Smooth muscle cell (in vitro differentiated cells): Measurements from ENCODE around the gene FBXO47. TPM values are rescaled to one million over a fixed set of nuclear protein-coding genes. Genes with fewer than 3 reads are reported as not detected.
"Not testable (repeated sequence)": the region's sequence is repeated elsewhere in the genome, so short reads cannot be mapped to it uniquely, and the experiment has no call there.

ENCODE experiments used
- DNase-seq: peaks from one replicate; lab custom pipeline; 2025; ENCODE audit not compliant: unreplicated experiment; lab: John Stamatoyannopoulos, UW
- H2AFZ ChIP-seq: fragments of 200-600 bp; sonication (generic); 2 replicates; pipeline ENCODE4 v1.6.0; 2016; ENCODE audit warnings: antibody characterized with exemption, low read depth, mild to moderate bottlenecking
- H3F3A ChIP-seq: fragments of 200-600 bp; sonication (generic); 2 replicates; pipeline ENCODE4 v1.6.0; 2017; ENCODE audit warnings: antibody characterized with exemption, low read depth
- H3K27ac ChIP-seq: fragments of 200-600 bp; sonication (generic); 2 replicates; pipeline ENCODE4 v1.5.1; 2016; ENCODE audit warnings: low read depth, mild to moderate bottlenecking
- H3K27me3 ChIP-seq: fragments of 200-600 bp; sonication (generic); 2 replicates; pipeline ENCODE4 v1.6.1; 2016; ENCODE audit warnings: low read depth, mild to moderate bottlenecking
- H3K36me3 ChIP-seq: fragments of 200-600 bp; sonication (generic); 2 replicates; pipeline ENCODE4 v1.5.1; 2016; ENCODE audit warnings: low read depth
- H3K4me1 ChIP-seq: fragments of 200-600 bp; sonication (generic); 2 replicates; pipeline ENCODE4 v1.5.1; 2016; ENCODE audit warnings: low read depth
- H3K4me2 ChIP-seq: fragments of 200-600 bp; sonication (generic); 2 replicates; pipeline ENCODE4 v1.6.0; 2016; ENCODE audit warnings: mild to moderate bottlenecking
- H3K4me3 ChIP-seq: fragments of 200-600 bp; sonication (generic); 2 replicates; pipeline ENCODE4 v1.5.1; 2016; ENCODE audit warnings: mild to moderate bottlenecking
- H3K79me2 ChIP-seq: fragments of 200-600 bp; sonication (generic); 2 replicates; pipeline ENCODE4 v1.6.0; 2016; ENCODE audit warnings: low read depth, mild to moderate bottlenecking
- H3K9ac ChIP-seq: fragments of 200-600 bp; sonication (generic); 2 replicates; pipeline ENCODE4 v1.6.0; 2016; ENCODE audit warnings: low read depth
- H3K9me3 ChIP-seq: fragments of 200-600 bp; sonication (generic); replicated peaks from 2 replicates; pipeline ENCODE4 v1.5.1; 2016; ENCODE audit warnings: low read depth
- H4K20me1 ChIP-seq: fragments of 200-600 bp; sonication (generic); 2 replicates; pipeline ENCODE4 v1.6.0; 2016; ENCODE audit warnings: low read depth
- WGBS: methylation state at CpG from one replicate; pipeline ENCODE4 v1.1.7; 2016; ENCODE audit warnings: low lambda C conversion rate; 5-methylcytosine and 5-hydroxymethylcytosine counted together
- polyA plus RNA-seq: library from polyadenylated mRNA; unstranded; fragments of >200 nt; fragmentation: Nextera tagmentation; extraction: Ambion mirVana; gene quantifications from 2 replicates; pipeline ENCODE4 v1.2.1, GENCODE V29; 2016
- total RNA-seq: library from RNA; depleted of rRNA; stranded (reverse); fragments of >200 nt; gene quantifications from 2 replicates; pipeline ENCODE4 v1.2.3, GENCODE V29; 2014
- TF ChIP-seq, protein P1 (sequence below): fragments of 200-600 bp; sonication (generic); IDR thresholded peaks from 2 replicates; pipeline ENCODE4 v1.5.1; 2017; ENCODE audit warnings: borderline replicate concordance, mild to moderate bottlenecking, antibody characterized with exemption; ENCODE audit not compliant: insufficient read depth, poor library complexity, severe bottlenecking

FBXO47 gene
- total and polyA plus RNA-seq, 2 experiments from 2014 or later: not detected

GRCh38 chr17:38943607-38944006, 23.6 kb downstream of the FBXO47 start:
- no peaks in the 10 kb centered on the region for H3F3A ChIP-seq
- H3K9ac ChIP-seq: no peak overlapping the region
- H4K20me1 ChIP-seq: no peaks in the 10 kb centered on the region
- TF ChIP-seq, protein P1, sequence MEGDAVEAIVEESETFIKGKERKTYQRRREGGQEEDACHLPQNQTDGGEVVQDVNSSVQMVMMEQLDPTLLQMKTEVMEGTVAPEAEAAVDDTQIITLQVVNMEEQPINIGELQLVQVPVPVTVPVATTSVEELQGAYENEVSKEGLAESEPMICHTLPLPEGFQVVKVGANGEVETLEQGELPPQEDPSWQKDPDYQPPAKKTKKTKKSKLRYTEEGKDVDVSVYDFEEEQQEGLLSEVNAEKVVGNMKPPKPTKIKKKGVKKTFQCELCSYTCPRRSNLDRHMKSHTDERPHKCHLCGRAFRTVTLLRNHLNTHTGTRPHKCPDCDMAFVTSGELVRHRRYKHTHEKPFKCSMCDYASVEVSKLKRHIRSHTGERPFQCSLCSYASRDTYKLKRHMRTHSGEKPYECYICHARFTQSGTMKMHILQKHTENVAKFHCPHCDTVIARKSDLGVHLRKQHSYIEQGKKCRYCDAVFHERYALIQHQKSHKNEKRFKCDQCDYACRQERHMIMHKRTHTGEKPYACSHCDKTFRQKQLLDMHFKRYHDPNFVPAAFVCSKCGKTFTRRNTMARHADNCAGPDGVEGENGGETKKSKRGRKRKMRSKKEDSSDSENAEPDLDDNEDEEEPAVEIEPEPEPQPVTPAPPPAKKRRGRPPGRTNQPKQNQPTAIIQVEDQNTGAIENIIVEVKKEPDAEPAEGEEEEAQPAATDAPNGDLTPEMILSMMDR: no peak
- H2AFZ ChIP-seq: no peak overlapping the region
- no peak overlapping the region for H3K27ac ChIP-seq
- H3K4me3 ChIP-seq: no peak overlapping the region
- no peaks in the 10 kb centered on the region for H3K9me3 ChIP-seq
- no peaks in the 10 kb centered on the region for H3K36me3 ChIP-seq
- 81% methylated on average over 8 of the region's 8 CpGs for WGBS
- H3K4me1 ChIP-seq: no peaks in the 10 kb centered on the region
- no peaks in the 10 kb centered on the region for H3K27me3 ChIP-seq
- DNase-seq: no peak
- no peak overlapping the region for H3K4me2 ChIP-seq
- no peaks in the 10 kb centered on the region for H3K79me2 ChIP-seq

GRCh38 chr17:38942696-38943334, 24.4 kb downstream of the FBXO47 start:
- TF ChIP-seq, protein P1: no peak
- H4K20me1 ChIP-seq: no peaks in the 10 kb centered on the region
- no peak overlapping the region for H2AFZ ChIP-seq
- 82% methylated on average over 4 of the region's 4 CpGs for WGBS
- no peak for DNase-seq
- no peaks in the 10 kb centered on the region for H3K27me3 ChIP-seq
- no peaks in the 10 kb centered on the region for H3K9me3 ChIP-seq
- no peaks in the 10 kb centered on the region for H3F3A ChIP-seq
- no peak overlapping the region for H3K27ac ChIP-seq
- H3K4me1 ChIP-seq: no peaks in the 10 kb centered on the region
- H3K4me3 ChIP-seq: no peak overlapping the region
- no peaks in the 10 kb centered on the region for H3K79me2 ChIP-seq
- no peak overlapping the region for H3K9ac ChIP-seq
- H3K36me3 ChIP-seq: no peaks in the 10 kb centered on the region
- H3K4me2 ChIP-seq: no peak overlapping the region

- 90% methylated on average over 1 of the region's 1 CpG for WGBS
- no peak overlapping the region for H3K4me2 ChIP-seq
- H2AFZ ChIP-seq: no peak overlapping the region
- no peak overlapping the region for H3K4me3 ChIP-seq
- DNase-seq: no peak
- no peak overlapping the region for H3K9ac ChIP-seq
- H3K36me3 ChIP-seq: no peaks in the 10 kb centered on the region
- H3K27ac ChIP-seq: no peak overlapping the region
- no peaks in the 10 kb centered on the region for H3K79me2 ChIP-seq
- H3K4me1 ChIP-seq: no peaks in the 10 kb centered on the region
- TF ChIP-seq, protein P1: no peak
- H3K9me3 ChIP-seq: no peaks in the 10 kb centered on the region
- H3F3A ChIP-seq: no peaks in the 10 kb centered on the region
- H3K27me3 ChIP-seq: peaks cover 16% of the 10 kb centered on the region
- H4K20me1 ChIP-seq: no peaks in the 10 kb centered on the region
These were observed 26.8 kb downstream of the FBXO47 start for GRCh38 chr17:38940404-38940803.

GRCh38 chr17:38939987-38940386, 27.2 kb downstream of the FBXO47 start:
- H3K27me3 ChIP-seq: peaks cover 18% of the 10 kb centered on the region
- H3F3A ChIP-seq: no peaks in the 10 kb centered on the region
- no peaks in the 10 kb centered on the region for H3K9me3 ChIP-seq
- no peak overlapping the region for H3K4me2 ChIP-seq
- no peaks in the 10 kb centered on the region for H3K36me3 ChIP-seq
- H3K27ac ChIP-seq: no peak overlapping the region
- TF ChIP-seq, protein P1: no peak
- H2AFZ ChIP-seq: no peak overlapping the region
- H3K79me2 ChIP-seq: no peaks in the 10 kb centered on the region
- DNase-seq: no peak
- no peaks in the 10 kb centered on the region for H3K4me1 ChIP-seq
- H3K9ac ChIP-seq: no peak overlapping the region
- no peak overlapping the region for H3K4me3 ChIP-seq
- H4K20me1 ChIP-seq: no peaks in the 10 kb centered on the region

- H3K4me2 ChIP-seq, DNase-seq, H2AFZ ChIP-seq, H3K9me3 ChIP-seq, H3K27ac ChIP-seq, H4K20me1 ChIP-seq, H3K9ac ChIP-seq, H3K4me1 ChIP-seq, H3K36me3 ChIP-seq, H3K79me2 ChIP-seq, H3K4me3 ChIP-seq, H3F3A ChIP-seq: not testable (repeated sequence)
- H3K27me3 ChIP-seq: peaks cover 18% of the 10 kb centered on the region
- WGBS: 68% methylated on average over 9 of the region's 9 CpGs
These were observed 33.2 kb downstream of the FBXO47 start for GRCh38 chr17:38933962-38934361.

DNA sequence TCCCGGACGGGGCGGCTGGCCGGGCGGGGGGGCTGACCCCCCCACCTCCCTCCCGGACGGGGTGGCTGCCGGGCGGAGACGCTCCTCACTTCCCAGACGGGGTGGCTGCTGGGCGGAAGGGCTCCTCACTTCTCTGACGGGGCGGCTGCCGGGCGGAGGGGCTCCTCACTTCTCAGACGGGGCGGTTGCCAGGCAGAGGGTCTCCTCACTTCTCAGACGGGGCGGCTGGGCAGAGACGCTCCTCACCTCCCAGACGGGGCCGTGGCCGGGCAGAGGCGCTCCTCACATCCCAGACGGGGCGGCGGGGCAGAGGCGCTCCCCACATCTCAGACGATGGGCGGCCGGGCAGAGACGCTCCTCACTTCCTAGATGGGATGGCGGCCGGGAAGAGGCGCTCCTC, 36.4 kb downstream of the FBXO47 start:
- not testable (repeated sequence) for H3K4me1 ChIP-seq, DNase-seq
- WGBS: 100% methylated on average over 7 of the region's 36 CpGs

More for the DNA sequence above, 36.4 kb downstream of the FBXO47 start:
- not testable (repeated sequence) for H4K20me1 ChIP-seq, H3K36me3 ChIP-seq, H3K79me2 ChIP-seq, H3K4me3 ChIP-seq, H2AFZ ChIP-seq, H3K9me3 ChIP-seq, H3K27me3 ChIP-seq, H3K4me2 ChIP-seq, H3K9ac ChIP-seq, H3F3A ChIP-seq, H3K27ac ChIP-seq
